ENCODE data around the gene SLC22A31. TPM values are rescaled to one million over a fixed set of nuclear protein-coding genes. Genes with fewer than 3 reads are reported as not detected.

Gene SLC22A31
- total RNA-seq, 1 experiment from 2014 or later, result 53.7 TPM

- Histone ChIP-seq H3K4me2 (ENCODE audit: low read length) (no peak overlapping the region), H3K9me2 (ENCODE audit: insufficient read depth) (no peaks in the 10 kb centered on the region), H4K20me1 (ENCODE audit: insufficient read depth) (no peaks in the 10 kb centered on the region), H2AFZ (ENCODE audit: low read depth, low read length, poor library complexity, severe bottlenecking) (no peak overlapping the region), H3K27me3 (ENCODE audit: insufficient read depth, low read length) (no peaks in the 10 kb centered on the region), H3K9me3 (ENCODE audit: control insufficient read depth in 1 of 2, insufficient read depth in 1 of 2, low read depth in 1 of 2, low read length in 2 of 2) (peaks cover 0 to 4% of the 10 kb centered on the region in 2 experiments; a peak in 1 of 4 replicates), H3K9ac (ENCODE audit: low read length) (no peak overlapping the region), H3K4me1 (ENCODE audit: control insufficient read depth in 1 of 2, insufficient read depth in 2 of 2, low read length in 2 of 2) (peaks cover 6 to 15% of the 10 kb centered on the region in 2 experiments), H3K27ac (ENCODE audit: low read depth, low read length) (no peak overlapping the region), H3K4me3 (replicated peaks in 1 of 2; ENCODE audit: low read depth in 1 of 2, low read length in 2 of 2) (no peak overlapping the region), H3K79me2 (ENCODE audit: insufficient read depth, low read length) (no peaks in the 10 kb centered on the region), H3K36me3 (ENCODE audit: control insufficient read depth in 1 of 2, insufficient read depth in 2 of 2, low read length in 2 of 2) (no peaks in the 10 kb centered on the region)
- ChIA-PET RAD21 (ENCODE audit: low non-redundant PET in 1 of 2, low total read pairs in 2 of 2, uncharacterized antibody in 2 of 2, unreplicated experiment in 2 of 2) (no interaction called here), POLR2A (no interaction called here), CTCF (no interaction called here)
- no TSS peak for BruUV-seq (replicated peaks)
- DNase-seq (ENCODE audit: low read depth, low spot score) (no peak), ATAC-seq (no peak)
- intact Hi-C loops (cut with micrococcal nuclease), result no loop called here
- TF ChIP-seq EZH2phosphoT487 (IDR thresholded peaks at IDR 0.05; ENCODE audit: borderline replicate concordance) (no peak), CEBPB (IDR thresholded peaks at IDR 0.05; ENCODE audit: low read depth) (no peak), EGR1 (IDR thresholded peaks at IDR 0.05; ENCODE audit: low read depth) (no peak), ZNF274 (IDR thresholded peaks at IDR 0.05; ENCODE audit: low read depth, low read length) (no peak), CBX3 (IDR thresholded peaks at IDR 0.05; ENCODE audit: low read depth) (no peak), SIN3A (IDR thresholded peaks at IDR 0.05; ENCODE audit: low read depth) (no peak), SP1 (IDR thresholded peaks at IDR 0.05; ENCODE audit: low read depth) (no peak), SRF (IDR thresholded peaks at IDR 0.05; ENCODE audit: low read depth) (no peak), TCF7L2 (IDR thresholded peaks at IDR 0.05; ENCODE audit: borderline replicate concordance, extremely low read depth, insufficient read depth, insufficient read length) (no peak)
- TF ChIP-seq, protein P1, sequence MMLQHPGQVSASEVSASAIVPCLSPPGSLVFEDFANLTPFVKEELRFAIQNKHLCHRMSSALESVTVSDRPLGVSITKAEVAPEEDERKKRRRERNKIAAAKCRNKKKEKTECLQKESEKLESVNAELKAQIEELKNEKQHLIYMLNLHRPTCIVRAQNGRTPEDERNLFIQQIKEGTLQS (IDR thresholded peaks at IDR 0.05), result no peak
Measured at GRCh38 chr16:89163297-89163696, 37.0 kb downstream of the SLC22A31 start.

Data from HCT116 (cell line).